H1 (cell line): ENCODE measurements around the gene MEA1. TPM values are rescaled to one million over a fixed set of nuclear protein-coding genes. Genes with fewer than 3 reads are reported as not detected.

Experiments used
- polyA plus RNA-seq, 7 experiments: library from polyadenylated mRNA; depleted of rRNA in 3 of 7; stranded (reverse) in 5 of 7; unstranded in 2 of 7; fragments of >200 nt in 5 of 7; fragments of 200-250 nt in 2 of 7; gene quantifications; 1 replicate in 5 of 7; 2 replicates in 1 of 7; 4 replicates in 1 of 7; pipeline versions ENCODE4 v1.2.1 to v1.2.3, GENCODE V29; 2011 to 2013; ENCODE audit warnings: missing spikeins in 2 of 7, mixed read lengths in 2 of 7
- total RNA-seq: library from RNA; stranded (reverse); fragmentation: NEBNext Ultra II Directional; extraction: Animal tissue kit (Norgen Biotek cat#: 25700); gene quantifications from 2 replicates; pipeline ENCODE4 v1.2.1, GENCODE V29; 2021
- TF ChIP-seq, protein P1 (sequence below), 3 experiments: IDR thresholded peaks; 1 replicate in 2 of 3; 2 replicates in 1 of 3; pipeline versions ENCODE4 v1.5.1 to v1.6.1; 2011; ENCODE audit warnings: low read length in 3 of 3, mild to moderate bottlenecking in 3 of 3, inconsistent platforms in 2 of 3, low read depth in 1 of 3, moderate library complexity in 1 of 3; ENCODE audit not compliant: insufficient read depth in 1 of 3; ENCODE audit errors: control extremely low read depth in 1 of 3
- TF ChIP-seq, protein P2 (sequence below): IDR thresholded peaks from 2 replicates; pipeline ENCODE4 v1.6.1; 2011; ENCODE audit warnings: low read length, improper control_type of control experiment

MEA1 gene
- total and polyA plus RNA-seq, 2 of the 8 experiments (the other 6 are each of a cell fraction or from before 2014, with no cell fraction given): 94.2 to 96.4 TPM

DNA sequence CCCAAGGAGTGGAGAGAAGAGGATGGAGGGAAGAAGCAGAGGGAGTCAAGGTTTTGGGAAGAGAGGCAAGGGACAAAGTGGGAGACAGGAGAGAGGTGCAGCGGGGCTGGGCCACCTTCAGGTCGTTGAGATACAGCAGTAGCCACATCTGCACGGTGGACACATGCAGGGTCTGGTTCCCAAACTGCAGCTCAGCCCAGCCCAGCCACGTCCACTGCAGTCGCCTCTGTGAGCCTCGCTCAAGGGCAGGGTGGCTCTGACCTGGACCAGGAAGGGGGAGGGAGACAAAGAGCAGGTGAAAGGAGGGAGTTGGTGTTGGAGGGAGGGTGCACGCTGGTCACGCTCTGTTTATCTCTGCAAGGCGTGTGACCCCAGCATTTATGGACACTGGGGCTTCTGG lies 25.0 kb upstream of the MEA1 start (continued):
- TF ChIP-seq, protein P1, sequence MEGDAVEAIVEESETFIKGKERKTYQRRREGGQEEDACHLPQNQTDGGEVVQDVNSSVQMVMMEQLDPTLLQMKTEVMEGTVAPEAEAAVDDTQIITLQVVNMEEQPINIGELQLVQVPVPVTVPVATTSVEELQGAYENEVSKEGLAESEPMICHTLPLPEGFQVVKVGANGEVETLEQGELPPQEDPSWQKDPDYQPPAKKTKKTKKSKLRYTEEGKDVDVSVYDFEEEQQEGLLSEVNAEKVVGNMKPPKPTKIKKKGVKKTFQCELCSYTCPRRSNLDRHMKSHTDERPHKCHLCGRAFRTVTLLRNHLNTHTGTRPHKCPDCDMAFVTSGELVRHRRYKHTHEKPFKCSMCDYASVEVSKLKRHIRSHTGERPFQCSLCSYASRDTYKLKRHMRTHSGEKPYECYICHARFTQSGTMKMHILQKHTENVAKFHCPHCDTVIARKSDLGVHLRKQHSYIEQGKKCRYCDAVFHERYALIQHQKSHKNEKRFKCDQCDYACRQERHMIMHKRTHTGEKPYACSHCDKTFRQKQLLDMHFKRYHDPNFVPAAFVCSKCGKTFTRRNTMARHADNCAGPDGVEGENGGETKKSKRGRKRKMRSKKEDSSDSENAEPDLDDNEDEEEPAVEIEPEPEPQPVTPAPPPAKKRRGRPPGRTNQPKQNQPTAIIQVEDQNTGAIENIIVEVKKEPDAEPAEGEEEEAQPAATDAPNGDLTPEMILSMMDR (IDR thresholded peaks at IDR 0.05; ENCODE audit: control extremely low read depth in 1 of 3, insufficient read depth in 1 of 3, low read depth in 1 of 3, low read length in 3 of 3): no peak
- TF ChIP-seq, protein P2, sequence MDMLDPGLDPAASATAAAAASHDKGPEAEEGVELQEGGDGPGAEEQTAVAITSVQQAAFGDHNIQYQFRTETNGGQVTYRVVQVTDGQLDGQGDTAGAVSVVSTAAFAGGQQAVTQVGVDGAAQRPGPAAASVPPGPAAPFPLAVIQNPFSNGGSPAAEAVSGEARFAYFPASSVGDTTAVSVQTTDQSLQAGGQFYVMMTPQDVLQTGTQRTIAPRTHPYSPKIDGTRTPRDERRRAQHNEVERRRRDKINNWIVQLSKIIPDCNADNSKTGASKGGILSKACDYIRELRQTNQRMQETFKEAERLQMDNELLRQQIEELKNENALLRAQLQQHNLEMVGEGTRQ: no peak
